GM12878 (cell line): ENCODE data around the gene PML. TPM values are rescaled to one million over a fixed set of nuclear protein-coding genes. Genes with fewer than 3 reads are reported as not detected.

Experiments used
- ATAC-seq: fragments of 200-7000 bp; cut with Tn5 transposase; 3 replicates; pipeline ENCODE4 v1.9.1; 2020; ENCODE audit warnings: mild to moderate bottlenecking, moderate library complexity
- BruUV-seq: library from RNA; stranded (reverse); fragments of 400-500 nt; replicated peaks from 2 replicates; lab custom pipeline; 2021; lab: Mats Ljungman, UMichigan
- CTCF ChIA-PET: fragments of 300-600 bp; sonication (Branson Sonifier 250); formaldehyde crosslinking; extraction: SDS; loops from one replicate; lab custom pipeline; 2021; ENCODE audit warnings: inconsistent platforms; lab: Yijun Ruan, JAX
- POLR2A ChIA-PET: fragments of 350-600 bp; formaldehyde crosslinking; extraction: SDS; loops from one replicate; lab custom pipeline; 2021; ENCODE audit warnings: inconsistent platforms; lab: Charles Lee
- RAD21 ChIA-PET: fragments of 300-600 bp; sonication (Branson Sonifier 250); formaldehyde crosslinking; loops from one replicate; lab custom pipeline; 2023; ENCODE audit warnings: antibody characterized with exemption; ENCODE audit not compliant: unreplicated experiment; lab: Charles Lee
- SMC1A ChIA-PET: fragments of 300-600 bp; sonication (Branson Sonifier 250); formaldehyde crosslinking; loops from one replicate; lab custom pipeline; 2023; ENCODE audit not compliant: unreplicated experiment, uncharacterized antibody; lab: Charles Lee
- DNase-seq: peaks from one replicate; pipeline ENCODE4 v3.0.0-alpha.2; 2011; ENCODE audit warnings: low read depth, low spot score
- FAIRE-seq: peaks from 3 replicates; lab custom pipeline; 2011; peaks lifted over from hg19 to GRCh38; lab: Jason Lieb, UNC
- H2AFZ ChIP-seq: 2 replicates; pipeline ENCODE4 v1.6.0; 2011; ENCODE audit warnings: low read depth, low read length, control low read depth; ENCODE audit not compliant: control insufficient read depth
- H3K27ac ChIP-seq: 2 replicates; pipeline ENCODE4 v1.5.1; 2011; ENCODE audit warnings: control low read depth; ENCODE audit not compliant: control insufficient read depth, insufficient read depth
- H3K27me3 ChIP-seq, 2 experiments: replicated peaks in 1 of 2; 2 replicates each; pipeline versions ENCODE4 v1.6.0 to v1.6.1; 2011; ENCODE audit warnings: low read length in 1 of 2; ENCODE audit not compliant: control insufficient read depth in 2 of 2, insufficient read depth in 2 of 2
- H3K36me3 ChIP-seq, 2 experiments: 2 replicates each; pipeline ENCODE4 v1.5.1; 2011; ENCODE audit warnings: low read length in 1 of 2; ENCODE audit not compliant: control insufficient read depth in 2 of 2, insufficient read depth in 2 of 2
- H3K4me1 ChIP-seq: 2 replicates; pipeline ENCODE4 v1.6.1; 2011; ENCODE audit warnings: mild to moderate bottlenecking, low read length, moderate library complexity, mixed read lengths; ENCODE audit not compliant: control insufficient read depth, insufficient read depth
- H3K4me2 ChIP-seq: 2 replicates; pipeline ENCODE4 v1.6.0; 2011; ENCODE audit warnings: control low read depth; ENCODE audit not compliant: control insufficient read depth, insufficient read depth
- H3K4me3 ChIP-seq: fragments of 200-600 bp; sonication (generic); 2 replicates; pipeline ENCODE4 v1.5.1; 2016
- H3K79me2 ChIP-seq: 2 replicates; pipeline ENCODE4 v1.6.0; 2011; ENCODE audit warnings: low read length; ENCODE audit not compliant: control insufficient read depth, insufficient read depth
- H3K9ac ChIP-seq: 2 replicates; pipeline ENCODE4 v1.8.0; 2011; ENCODE audit warnings: low read length, control low read depth, mixed read lengths; ENCODE audit not compliant: control insufficient read depth, insufficient read depth
- H3K9me3 ChIP-seq: replicated peaks from 3 replicates; pipeline ENCODE4 v1.5.1; 2011; ENCODE audit warnings: mild to moderate bottlenecking, low read length; ENCODE audit not compliant: control insufficient read depth, insufficient read depth
- H4K20me1 ChIP-seq: 2 replicates; pipeline ENCODE4 v1.6.0; 2011; ENCODE audit not compliant: control insufficient read depth, insufficient read depth
- CBFB ChIP-seq: IDR thresholded peaks from 2 replicates; pipeline ENCODE4 v1.6.1; 2016; ENCODE audit warnings: antibody characterized with exemption, low read depth
- FOXM1 ChIP-seq: IDR thresholded peaks from 2 replicates; pipeline ENCODE4 v1.6.1; 2012; ENCODE audit warnings: low read depth, mild to moderate bottlenecking, inconsistent platforms, low read length, moderate library complexity
- PKNOX1 ChIP-seq: fragments of 450-650 bp; IDR thresholded peaks from 2 replicates; pipeline ENCODE4 v1.6.1; 2016; ENCODE audit warnings: mild to moderate bottlenecking
- ZNF622 ChIP-seq: fragments of 450-650 bp; IDR thresholded peaks from 2 replicates; pipeline ENCODE4 v1.6.1; 2017; ENCODE audit warnings: mild to moderate bottlenecking, inconsistent platforms
- WGBS: methylation state at CpG from one replicate; pipeline ENCODE4 v1.1.6; 2016; ENCODE audit warnings: low lambda C conversion rate; ENCODE audit not compliant: insufficient replicate concordance, insufficient coverage; ENCODE audit errors: missing lambda C conversion rate; 5-methylcytosine and 5-hydroxymethylcytosine counted together
- in situ Hi-C: fragments of 300-500 bp; cut with MboI; formaldehyde crosslinking; loops from 9 replicates; pipeline ENCODE4 v1.14.3; 2018; ENCODE audit warnings: mixed read lengths
- intact Hi-C: fragments of 100-400 bp; cut with micrococcal nuclease; formaldehyde crosslinking; loops from one replicate; pipeline ENCODE4 v1.14.2; 2022; ENCODE audit not compliant: unreplicated experiment
- polyA plus RNA-seq, 11 experiments: library from polyadenylated mRNA; depleted of rRNA in 4 of 11; unstranded in 6 of 11; stranded (reverse) in 5 of 11; fragments of >200 nt; fragmentation: Nextera tagmentation in 4 of 11; fragmentation: Illumina TruSeq in 1 of 11; extraction: Ambion mirVana in 4 of 11; extraction: Trizol in 1 of 11; gene quantifications; 1 replicate in 1 of 11; 2 replicates in 10 of 11; pipeline versions ENCODE4 v1.2.1 to v1.2.3, GENCODE V29; 2011 to 2016; ENCODE audit warnings: inconsistent platforms in 2 of 11, missing spikeins in 2 of 11, low read depth in 1 of 11
- total RNA-seq, 4 experiments: library from RNA; depleted of rRNA in 3 of 4; stranded (reverse); fragments of >200 nt in 3 of 4; fragmentation: Illumina TruSeq in 1 of 4; extraction: Trizol in 1 of 4; gene quantifications; 2 replicates each; pipeline versions ENCODE4 v1.2.1 to v1.2.3, GENCODE V29; 2013 to 2021

The PML gene
- total and polyA plus RNA-seq, 10 of the 15 experiments (the other 5 are each of a cell fraction or from before 2014, with no cell fraction given): 8.5 to 95.5 (median 30.8) TPM

DNA sequence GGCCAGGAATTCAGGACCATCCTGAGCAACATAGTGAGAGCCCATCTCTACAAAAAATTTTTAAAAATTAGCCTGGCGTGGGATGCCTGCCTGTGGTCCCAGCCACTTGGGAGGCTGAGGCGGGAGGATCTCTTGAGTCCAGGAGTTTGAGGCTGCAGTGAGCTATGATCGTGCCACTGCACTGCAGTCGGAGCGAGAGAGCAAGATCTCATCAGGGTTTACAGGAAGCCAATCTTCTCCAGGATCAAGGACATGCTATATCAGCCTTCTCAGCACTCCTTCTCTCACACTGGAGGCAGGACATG lies 2.0 kb upstream of the PML start:
- CTCF ChIA-PET: interaction anchor here (0.6 to 5.0 kb wide), 7 partner anchors 11 to 548 kb away, joined by 3 to 36 read pairs (median 13); partner anchors contain the start of gene ARID3B
- 52% methylated on average over 5 of the region's 5 CpGs for WGBS
- POLR2A ChIA-PET: interaction anchor here (3.0 kb wide), 1 partner anchor 13 kb away, joined by 44 read pairs; no protein-coding TSS in a partner anchor
- Histone ChIP-seq H3K79me2 (peaks cover 35% of the 10 kb centered on the region), H3K27me3 (no peaks in the 10 kb centered on the region), H3K4me2 (peak overlapping the region; percentile 74), H3K4me1 (peaks cover 26% of the 10 kb centered on the region), H3K27ac (peak overlapping the region; percentile 45; the same call in 1 of the 2 replicates), H3K36me3 (no peaks in the 10 kb centered on the region; a peak in 2 of 4 replicates), H3K9me3 (no peaks in the 10 kb centered on the region), H2AFZ (peak overlapping the region; percentile 88), H3K9ac (peak overlapping the region; percentile 28; the same call in 1 of the 2 replicates), H4K20me1 (peaks cover 2% of the 10 kb centered on the region; the same call in 1 of the 2 replicates), H3K4me3 (no peak overlapping the region; the same call in 1 of the 2 replicates)
- DNase-seq: no peak
- TF ChIP-seq CBFB (0 out of 2 replicates have a peak, but pooled peaks have one; percentile 8), FOXM1 (no peak)
- SMC1A ChIA-PET: interaction anchor here (5.3 kb wide), 1 partner anchor 15 kb away, joined by 28 read pairs; no protein-coding TSS in a partner anchor
- in situ Hi-C loops: no loop called here
- intact Hi-C loops: no loop called here
- RAD21 ChIA-PET: interaction anchor here (0.8 to 2.8 kb wide), 2 partner anchors 14 to 19 kb away, joined by 3 to 17 read pairs; no protein-coding TSS in a partner anchor
- BruUV-seq: no TSS peak
- FAIRE-seq: no peak
- ATAC-seq: no peak

GRCh38 chr15:73993211-73993994 lies 1.1 kb upstream of the PML start:
- no peak for FAIRE-seq
- no TSS peak for BruUV-seq
- no peak for DNase-seq
- in situ Hi-C loops: no loop called here
- Histone ChIP-seq H3K4me1 (peaks cover 24% of the 10 kb centered on the region), H3K36me3 (peaks cover 2 to 6% of the 10 kb centered on the region in 2 experiments; a peak in 3 of 4 replicates), H3K27ac (no peak overlapping the region; the same call in 1 of the 2 replicates), H3K9ac (no peak overlapping the region; the same call in 1 of the 2 replicates), H3K79me2 (peaks cover 44% of the 10 kb centered on the region), H4K20me1 (peaks cover 11% of the 10 kb centered on the region), H3K27me3 (no peaks in the 10 kb centered on the region), H2AFZ (no peak overlapping the region), H3K4me2 (peak overlapping the region; percentile 81), H3K9me3 (no peaks in the 10 kb centered on the region), H3K4me3 (peak overlapping the region; percentile 95; the same call in 1 of the 2 replicates)
- intact Hi-C loops: no loop called here
- POLR2A ChIA-PET: interaction anchor here (1.1 to 3.0 kb wide), 5 partner anchors 12 to 56 kb away, joined by 3 to 44 read pairs (median 5); no protein-coding TSS in a partner anchor
- WGBS: 78% methylated on average over 9 of the region's 10 CpGs
- RAD21 ChIA-PET: interaction anchor here (0.8 to 2.8 kb wide), 5 partner anchors 13 to 20 kb away, joined by 3 to 17 read pairs (median 6); no protein-coding TSS in a partner anchor
- TF ChIP-seq PKNOX1 (peak; percentile 18; the same call in 1 of the 2 replicates), ZNF622 (no peak)
- ATAC-seq: no peak
- SMC1A ChIA-PET: interaction anchor here (0.6 to 5.3 kb wide), 7 partner anchors 11 to 375 kb away, joined by 3 to 28 read pairs (median 4); no protein-coding TSS in a partner anchor
- CTCF ChIA-PET: interaction anchor here (0.6 to 5.0 kb wide), 13 partner anchors 8 to 547 kb away, joined by 3 to 36 read pairs (median 6); partner anchors contain the start of gene ARID3B
